Prostate gland (tissue), 2 donors: ENCODE measurements around the gene DDAH1.

Experiments used
- POLR2A ChIP-seq: fragments of 450-650 bp; IDR thresholded peaks from one replicate; pipeline ENCODE4 v1.6.1; 2016; ENCODE audit warnings: antibody characterized with exemption, mild to moderate bottlenecking
- POLR2AphosphoS5 ChIP-seq: sonication (generic); formaldehyde crosslinking; IDR thresholded peaks from one replicate; pipeline ENCODE4 v1.6.1; 2017; ENCODE audit warnings: antibody characterized with exemption
- TF ChIP-seq, protein P1 (sequence below), 4 experiments: fragments of 200-600 bp in 2 of 4; fragments of 450-650 bp in 2 of 4; sonication (generic) in 2 of 4; IDR thresholded peaks; 1 replicate in 3 of 4; 2 replicates in 1 of 4; pipeline ENCODE4 v1.5.1; 2016 to 2019; ENCODE audit warnings: antibody characterized with exemption in 4 of 4, mild to moderate bottlenecking in 2 of 4, moderate library complexity in 2 of 4

DNA sequence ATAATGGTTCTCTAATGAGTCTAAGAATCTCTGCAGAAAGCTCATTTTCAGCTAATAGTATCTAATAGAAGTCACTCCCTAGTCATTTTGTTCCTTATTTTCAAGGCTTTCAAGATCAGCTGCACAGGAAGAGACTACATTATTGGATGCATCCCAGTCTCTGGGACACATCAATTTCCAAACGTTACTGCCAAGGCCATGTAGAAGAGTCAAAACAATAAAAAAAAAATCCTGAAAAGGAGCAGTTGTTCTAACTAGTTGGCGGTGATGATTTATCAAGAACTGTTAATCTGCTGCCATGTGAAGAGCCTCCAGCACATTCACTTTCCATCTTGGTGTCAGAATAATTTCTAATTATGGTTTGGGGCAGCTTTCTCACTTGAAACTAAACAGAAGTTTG, 5.7 kb downstream of the DDAH1 start:
- TF ChIP-seq, protein P1, sequence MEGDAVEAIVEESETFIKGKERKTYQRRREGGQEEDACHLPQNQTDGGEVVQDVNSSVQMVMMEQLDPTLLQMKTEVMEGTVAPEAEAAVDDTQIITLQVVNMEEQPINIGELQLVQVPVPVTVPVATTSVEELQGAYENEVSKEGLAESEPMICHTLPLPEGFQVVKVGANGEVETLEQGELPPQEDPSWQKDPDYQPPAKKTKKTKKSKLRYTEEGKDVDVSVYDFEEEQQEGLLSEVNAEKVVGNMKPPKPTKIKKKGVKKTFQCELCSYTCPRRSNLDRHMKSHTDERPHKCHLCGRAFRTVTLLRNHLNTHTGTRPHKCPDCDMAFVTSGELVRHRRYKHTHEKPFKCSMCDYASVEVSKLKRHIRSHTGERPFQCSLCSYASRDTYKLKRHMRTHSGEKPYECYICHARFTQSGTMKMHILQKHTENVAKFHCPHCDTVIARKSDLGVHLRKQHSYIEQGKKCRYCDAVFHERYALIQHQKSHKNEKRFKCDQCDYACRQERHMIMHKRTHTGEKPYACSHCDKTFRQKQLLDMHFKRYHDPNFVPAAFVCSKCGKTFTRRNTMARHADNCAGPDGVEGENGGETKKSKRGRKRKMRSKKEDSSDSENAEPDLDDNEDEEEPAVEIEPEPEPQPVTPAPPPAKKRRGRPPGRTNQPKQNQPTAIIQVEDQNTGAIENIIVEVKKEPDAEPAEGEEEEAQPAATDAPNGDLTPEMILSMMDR (IDR thresholded peaks at IDR 0.05) = no peak
- TF ChIP-seq POLR2A (no peak), POLR2AphosphoS5 (no peak)
